Stimulated activated CD4-positive, alpha-beta T cell treated with anti-CD3 and anti-CD28 coated beads, Interleukin-2, amount 100 ng/mL, for 24 hours (primary cell): ENCODE data around the gene GRAMD1B.
"Not testable (repeated sequence)": the region's sequence is repeated elsewhere in the genome, so short reads cannot be mapped to it uniquely, and the experiment has no call there.

ENCODE experiments used
- DNase-seq, 2 donors: peaks; one replicate each; pipeline ENCODE4 v3.0.0-alpha.2; 2020

The GRAMD1B gene

DNA sequence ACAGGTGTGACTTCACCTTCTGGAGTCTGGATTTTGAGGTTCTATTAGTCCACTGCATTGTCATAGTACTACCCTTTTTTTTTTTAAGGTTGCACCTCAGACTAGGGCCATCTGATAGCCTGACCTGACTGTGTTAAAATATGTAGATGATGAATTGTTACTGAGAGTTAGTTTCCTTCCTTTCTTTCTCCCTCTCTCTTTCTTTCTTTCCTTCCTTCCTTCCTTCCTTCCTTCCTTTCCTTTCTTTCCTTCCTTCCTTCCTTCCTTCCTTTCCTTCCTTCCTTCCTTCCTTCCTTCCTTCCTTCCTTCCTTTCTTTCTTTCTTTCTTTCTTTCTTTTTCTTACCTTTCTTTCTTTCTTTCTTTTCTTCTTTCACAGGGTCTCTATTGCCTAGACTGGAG is 83.2 kb downstream of the GRAMD1B start:
- not testable (repeated sequence) for DNase-seq

DNA sequence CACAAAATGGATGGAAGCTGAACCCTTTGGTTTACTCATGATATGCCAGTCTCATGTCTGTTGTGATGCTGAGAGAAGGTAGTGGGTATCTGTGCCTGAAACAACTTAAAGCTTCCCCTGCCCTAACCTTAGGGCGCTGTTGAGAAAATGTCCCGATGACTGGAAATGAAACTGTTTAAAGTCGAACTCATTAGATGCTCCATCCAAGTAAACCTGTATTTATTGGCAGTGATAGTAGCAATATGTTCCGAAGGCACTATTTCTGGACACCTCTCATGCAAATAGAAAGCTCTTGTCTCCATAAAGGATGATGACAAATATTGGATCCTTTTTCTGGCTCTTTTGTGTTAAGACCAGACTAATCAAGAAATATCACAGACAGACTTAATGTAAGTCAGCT is 86.2 kb downstream of the GRAMD1B start:
- DNase-seq: no peak

GRCh38 chr11:123517559-123518364 is 87.7 kb downstream of the GRAMD1B start:
- DNase-seq: no peak

DNA sequence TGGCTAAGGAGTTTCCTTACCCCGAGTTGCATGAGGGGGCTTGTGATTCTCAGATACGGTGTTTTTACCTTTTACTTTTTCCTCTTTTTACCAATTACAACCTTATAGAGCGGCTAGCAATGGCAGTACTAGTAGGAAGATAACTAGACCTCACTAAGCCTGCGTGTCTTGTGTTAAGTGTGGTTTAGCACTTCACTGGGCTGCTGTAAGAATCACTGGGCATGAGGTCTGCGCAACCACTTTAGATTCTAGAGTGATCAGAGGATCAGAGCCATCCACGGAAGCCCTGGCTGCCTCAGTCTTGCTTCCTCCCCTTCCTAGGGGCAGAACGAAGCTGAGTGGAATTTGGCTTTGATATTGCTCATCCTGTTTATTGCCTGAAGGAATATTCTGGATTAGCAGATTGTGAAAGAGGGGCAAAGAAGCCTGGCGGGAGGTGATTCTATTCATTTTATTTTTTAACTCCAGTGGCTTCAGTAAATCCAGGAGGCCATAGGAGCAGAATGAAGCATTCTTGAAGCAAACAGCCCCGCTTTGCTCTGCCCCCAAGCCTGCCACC is 88.5 kb downstream of the GRAMD1B start:
- DNase-seq: no peak

- no peak for DNase-seq
These were observed 89.2 kb downstream of the GRAMD1B start for GRCh38 chr11:123519055-123519796.

DNA sequence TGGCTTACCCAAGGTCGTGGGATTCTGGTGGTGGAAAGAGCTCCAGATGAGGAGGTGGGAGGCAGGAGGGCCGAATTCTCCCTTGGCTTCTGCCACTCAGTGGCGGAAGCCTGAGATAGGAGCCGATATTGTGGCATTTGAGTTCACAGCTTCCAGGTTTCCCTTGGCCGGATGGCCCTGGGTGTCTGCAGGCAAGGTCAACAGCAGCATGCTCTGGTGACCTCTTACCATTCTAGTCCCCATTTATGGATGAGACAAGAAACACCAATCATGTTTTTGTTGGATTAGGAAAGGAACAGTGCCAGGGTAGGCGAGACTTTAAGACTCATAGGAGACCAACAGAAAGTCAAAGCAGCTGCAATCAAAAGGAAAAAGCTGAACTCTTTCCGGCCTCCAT is 89.7 kb downstream of the GRAMD1B start:
- no peak for DNase-seq

GRCh38 chr11:123520476-123520875 is 90.4 kb downstream of the GRAMD1B start:
- DNase-seq: not testable (repeated sequence)

DNA sequence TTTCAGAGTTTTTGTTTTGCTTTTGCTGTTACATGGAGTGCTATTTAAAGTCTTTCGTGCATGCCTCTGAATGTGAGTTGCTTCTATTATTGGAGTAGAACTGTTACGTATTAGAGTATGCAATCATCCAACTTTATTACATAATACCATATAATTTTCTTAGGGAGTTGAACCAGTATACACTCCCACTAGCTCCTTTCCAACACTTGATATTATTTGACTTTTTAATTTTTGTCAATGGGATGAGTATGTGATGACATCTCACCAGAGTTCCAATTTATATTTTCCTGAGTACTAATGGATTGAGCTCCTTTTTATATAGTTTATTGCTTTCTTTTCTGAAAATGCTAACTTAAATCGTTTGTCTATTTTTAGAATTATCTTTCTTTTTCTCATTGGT is 90.9 kb downstream of the GRAMD1B start:
- DNase-seq: no peak

- no peak for DNase-seq
These were observed 91.9 kb downstream of the GRAMD1B start for GRCh38 chr11:123521930-123522329.

DNA sequence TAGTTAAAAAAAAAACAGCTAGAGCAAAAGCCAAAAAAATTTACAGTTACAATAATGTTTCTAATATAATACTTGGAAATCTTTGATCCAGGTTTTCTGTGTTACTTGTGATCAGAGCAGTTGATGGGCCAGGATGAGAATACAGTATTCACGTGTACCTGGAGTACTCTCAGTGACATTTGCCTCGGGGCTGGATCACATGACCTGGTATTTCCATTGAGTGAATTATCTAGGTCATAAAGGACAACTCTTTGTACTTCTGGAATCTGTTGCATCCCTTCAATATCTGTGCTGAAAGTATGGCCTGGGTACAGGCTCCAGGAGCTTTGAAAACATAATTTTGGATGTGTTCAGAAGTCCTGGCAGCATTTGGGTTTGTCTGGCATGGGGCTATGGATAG is 93.5 kb downstream of the GRAMD1B start:
- DNase-seq: no peak

GRCh38 chr11:123525097-123525496 is 95.0 kb downstream of the GRAMD1B start:
- no peak for DNase-seq

- no peak for DNase-seq
These were observed 95.4 kb downstream of the GRAMD1B start for GRCh38 chr11:123525511-123525918.

GRCh38 chr11:123526027-123526805 is 96.1 kb downstream of the GRAMD1B start:
- DNase-seq: no peak

- DNase-seq: no peak
These were observed 96.8 kb downstream of the GRAMD1B start for GRCh38 chr11:123526918-123527317.

DNA sequence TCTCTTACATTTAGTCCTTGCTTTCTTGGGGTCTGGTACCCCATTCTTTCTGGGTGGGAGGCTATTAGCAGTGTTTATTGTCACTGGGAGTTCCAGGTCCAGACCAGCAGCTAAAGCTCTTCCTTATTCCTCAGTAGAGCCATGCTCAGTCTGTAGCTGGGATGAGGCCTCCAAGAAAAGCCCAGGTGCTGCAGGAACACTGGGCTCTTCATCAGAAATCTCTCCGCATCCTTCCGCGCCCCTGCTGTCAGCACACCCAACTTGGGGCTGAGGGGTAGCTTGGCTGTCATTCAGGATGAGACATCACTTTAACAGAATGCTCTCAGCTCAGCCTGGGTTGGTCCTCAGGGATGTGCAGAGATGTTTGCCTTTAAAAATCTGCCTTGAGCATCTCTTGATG is 97.5 kb downstream of the GRAMD1B start:
- DNase-seq: no peak

DNA sequence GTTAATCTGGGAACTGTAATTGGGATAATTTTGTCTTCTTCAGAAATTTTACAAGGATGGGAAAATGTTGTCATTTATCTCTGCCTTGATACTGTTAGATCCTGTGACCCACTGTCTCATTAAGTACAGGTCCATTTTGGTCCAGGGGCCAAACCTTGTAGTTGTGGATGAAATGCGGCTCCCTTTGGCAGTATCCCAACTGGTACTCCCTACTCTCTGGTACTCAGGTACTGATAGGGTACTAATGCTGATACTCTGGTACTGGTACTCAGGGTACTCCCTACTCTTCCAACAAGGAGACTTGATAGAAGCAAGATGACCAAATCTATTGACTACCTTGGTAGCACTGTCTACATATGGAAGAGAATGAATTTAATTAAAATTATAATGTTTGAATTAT is 97.9 kb downstream of the GRAMD1B start:
- no peak for DNase-seq

- no peak for DNase-seq
These were observed 101.3 kb downstream of the GRAMD1B start for GRCh38 chr11:123531325-123531724.

DNA sequence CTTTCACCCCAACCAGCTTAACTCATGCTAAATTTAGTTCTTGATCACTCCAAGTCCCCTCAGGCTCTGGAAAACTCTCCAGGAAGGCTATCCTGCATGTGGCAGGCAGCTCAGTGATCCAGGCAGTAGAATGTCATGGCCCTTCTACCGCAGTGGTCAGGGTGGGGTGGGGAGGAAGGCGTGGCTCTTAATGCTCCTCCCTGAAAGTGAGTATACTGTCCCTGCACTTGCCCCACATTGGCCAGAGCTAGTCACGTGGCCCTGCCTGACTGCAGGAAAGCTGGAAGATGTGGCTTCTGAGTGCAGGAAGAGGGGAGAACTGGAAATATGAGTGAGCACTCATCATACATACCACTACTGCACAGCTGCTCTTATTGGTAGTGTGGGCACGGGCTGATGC is 102.1 kb downstream of the GRAMD1B start:
- DNase-seq: no peak

DNA sequence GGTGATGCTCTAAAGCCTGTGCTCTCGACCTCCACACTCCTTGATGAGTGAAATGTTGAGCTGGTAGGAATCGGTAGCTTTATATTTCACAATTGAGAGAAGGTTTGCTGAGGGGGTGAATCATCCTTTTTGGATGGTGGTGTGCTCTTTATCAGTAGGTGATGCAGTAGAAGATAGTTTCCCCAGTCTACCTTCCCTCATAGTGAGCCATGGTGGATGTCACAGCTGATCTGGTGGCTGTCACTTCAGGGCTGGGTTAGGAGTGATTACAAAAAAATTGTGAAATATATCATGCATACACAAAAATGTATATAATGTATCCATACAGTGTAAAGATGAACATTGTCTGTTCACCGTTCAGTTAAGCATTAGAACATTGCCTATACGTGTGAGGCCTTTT is 105.3 kb downstream of the GRAMD1B start:
- no peak for DNase-seq

- no peak for DNase-seq
These were observed 106.8 kb downstream of the GRAMD1B start for GRCh38 chr11:123536690-123537437.

- no peak for DNase-seq
These were observed 107.7 kb downstream of the GRAMD1B start for GRCh38 chr11:123537726-123538125.

DNA sequence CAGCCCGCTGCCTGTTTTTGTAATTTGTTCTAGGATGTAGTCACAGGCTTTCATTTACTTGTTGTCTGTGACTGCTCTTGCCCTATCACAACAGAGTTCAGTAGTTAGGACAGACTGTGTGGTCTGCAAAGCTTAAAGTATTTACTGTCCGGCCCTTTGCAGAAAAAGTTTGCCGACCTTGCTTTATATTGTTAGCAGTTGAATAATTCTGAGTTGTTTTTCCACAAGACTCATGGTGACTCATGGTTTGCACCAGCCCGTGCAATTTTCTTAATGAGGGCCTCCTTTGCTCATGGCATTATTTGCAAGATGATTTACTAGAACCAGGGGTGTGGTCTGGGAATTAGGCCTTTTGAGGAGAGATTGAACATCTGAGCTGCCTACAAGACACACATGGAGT is 113.7 kb downstream of the GRAMD1B start:
- DNase-seq: no peak
